Adrenal gland (tissue), 12 donors: ENCODE measurements around the gene ART1. TPM values are rescaled to one million over a fixed set of nuclear protein-coding genes. Genes with fewer than 3 reads are reported as not detected.
"Not testable (repeated sequence)": the region's sequence is repeated elsewhere in the genome, so short reads cannot be mapped to it uniquely, and the experiment has no call there.

ENCODE experiments used
- DNase-seq, 7 donors: peaks; one replicate each; pipeline ENCODE4 v3.0.0-alpha.2; 2019 to 2020
- H3K27ac ChIP-seq, 5 donors: fragments of 200-600 bp; sonication (generic) in 4 of 5; 1 replicate in 3 of 5; 2 replicates in 2 of 5; pipeline versions ENCODE4 v1.5.1 to v1.8.0; 2016 to 2020; ENCODE audit warnings: mild to moderate bottlenecking in 1 of 5
- H3K27me3 ChIP-seq: fragments of 200-600 bp; 2 replicates; pipeline ENCODE4 v1.8.0; 2021
- H3K36me3 ChIP-seq, 2 donors: fragments of 200-600 bp; replicated peaks in 1 of 2; 1 replicate in 1 of 2; 2 replicates in 1 of 2; pipeline versions ENCODE4 v1.5.1 to v1.8.0; 2018 to 2022
- H3K4me1 ChIP-seq, 2 donors: fragments of 200-600 bp; replicated peaks in 1 of 2; 1 replicate in 1 of 2; 2 replicates in 1 of 2; pipeline versions ENCODE4 v1.5.1 to v1.8.0; 2018 to 2021
- H3K4me3 ChIP-seq, 4 donors: fragments of 200-600 bp; sonication (generic) in 3 of 4; one replicate each; pipeline ENCODE4 v1.5.1; 2016 to 2018
- H3K9me3 ChIP-seq, 3 donors: fragments of 200-600 bp; sonication (generic) in 1 of 3; replicated peaks in 1 of 3; 1 replicate in 2 of 3; 2 replicates in 1 of 3; pipeline versions ENCODE4 v1.5.1 to v1.8.0; 2016 to 2021
- CTCF ChIP-seq, 6 experiments: fragments of 450-650 bp in 4 of 6; fragments of 200-600 bp in 2 of 6; sonication (generic) in 1 of 6; IDR thresholded peaks; 1 replicate in 5 of 6; 2 replicates in 1 of 6; pipeline versions ENCODE4 v1.5.1 to v1.8.0; 2016 to 2021; ENCODE audit warnings: antibody characterized with exemption in 6 of 6, mild to moderate bottlenecking in 2 of 6, moderate library complexity in 1 of 6
- POLR2A ChIP-seq, 2 donors: fragments of 450-650 bp; IDR thresholded peaks; one replicate each; pipeline ENCODE4 v1.6.1; 2017; ENCODE audit warnings: antibody characterized with exemption in 2 of 2, mild to moderate bottlenecking in 2 of 2, moderate library complexity in 1 of 2
- WGBS, 4 donors: extraction: QIAGEN DNeasy Blood & Tissue Kit in 2 of 4; methylation state at CpG; one replicate each; pipeline versions ENCODE4 v1.1.5 to v1.1.7; 2013 to 2017; 5-methylcytosine and 5-hydroxymethylcytosine counted together
- intact Hi-C, 2 donors: fragments of 100-400 bp; cut with DNase I; formaldehyde crosslinking; loops; one replicate each; pipeline versions ENCODE4 v1.14.1 to v1.15.0; 2022 to 2023
- polyA plus RNA-seq, 3 donors: library from polyadenylated mRNA; stranded (reverse); fragments of 200-250 nt in 2 of 3; fragments of 350-450 nt in 1 of 3; fragmentation: Illumina TruSeq in 1 of 3; extraction: RNeasy Lipid Tissue Mini Kit (QIAGEN cat#74804) in 1 of 3; gene quantifications; one replicate each; pipeline ENCODE4 v1.2.3, GENCODE V29; 2013 to 2014
- total RNA-seq, 9 donors: library from RNA; depleted of rRNA in 4 of 9; stranded (reverse); fragments of >200 nt in 4 of 9; fragments of 120-200 nt in 1 of 9; fragmentation: NEBNext Ultra II Directional in 1 of 9; extraction: Animal tissue kit (Norgen Biotek cat#: 25700) in 1 of 9; gene quantifications; one replicate each; pipeline versions ENCODE4 v1.1.0 to v1.2.4, GENCODE V29; 2013 to 2023
- donor health status: healthy with polysubstance abuse.
- donor health status: Bipolar disorder and iron deficiency.
- donor health status: DM: yes; HTN: yes; CAD: no.
- donor health status: DM: no; HTN: no; CAD: no.
- donor health status: DM: no; HTN: no; CAD: no.
- donor health status: DM: yes; HTN: yes; CAD: no.

ART1 gene
- total and polyA plus RNA-seq, 12 donors, result 0.46 to 5.2 (median 0.53) TPM; not detected in 8

DNA sequence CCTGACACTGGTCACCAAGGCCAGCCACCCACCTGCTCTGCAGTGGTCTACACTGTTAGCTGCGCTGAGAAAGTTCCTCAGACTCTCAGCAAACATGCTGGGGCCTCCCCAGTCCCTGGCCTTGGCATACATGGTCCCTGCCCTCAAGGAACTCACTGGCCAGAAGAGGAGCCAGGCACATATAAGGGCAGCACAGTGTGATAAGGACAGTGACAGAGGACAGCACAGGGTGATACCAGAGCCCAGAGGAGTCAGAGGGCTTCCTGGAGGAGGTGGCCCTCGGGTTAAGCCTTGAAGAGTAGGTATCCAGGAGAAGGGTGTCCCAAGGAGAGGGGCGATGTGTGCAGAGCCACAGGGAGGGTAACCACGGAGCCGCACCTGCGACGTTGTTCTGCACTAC, 624 bp downstream of the ART1 start:
- no peaks in the 10 kb centered on the region for H3K36me3 ChIP-seq
- intact Hi-C loops, result no loop called here
- no peak for DNase-seq
- H3K4me1 ChIP-seq, result peaks cover 11 to 14% of the 10 kb centered on the region in 2 donors
- H3K4me3 ChIP-seq, result no peak overlapping the region
- 82 to 92% (median 86%) methylated on average over 7 of the region's 7 CpGs for WGBS, 4 donors
- TF ChIP-seq POLR2A (IDR thresholded peaks at IDR 0.05), result no peak
- TF ChIP-seq CTCF (IDR thresholded peaks at IDR 0.05), result no peak
- H3K9me3 ChIP-seq, result no peaks in the 10 kb centered on the region
- no peaks in the 10 kb centered on the region for H3K27me3 ChIP-seq
- no peak overlapping the region for H3K27ac ChIP-seq

DNA sequence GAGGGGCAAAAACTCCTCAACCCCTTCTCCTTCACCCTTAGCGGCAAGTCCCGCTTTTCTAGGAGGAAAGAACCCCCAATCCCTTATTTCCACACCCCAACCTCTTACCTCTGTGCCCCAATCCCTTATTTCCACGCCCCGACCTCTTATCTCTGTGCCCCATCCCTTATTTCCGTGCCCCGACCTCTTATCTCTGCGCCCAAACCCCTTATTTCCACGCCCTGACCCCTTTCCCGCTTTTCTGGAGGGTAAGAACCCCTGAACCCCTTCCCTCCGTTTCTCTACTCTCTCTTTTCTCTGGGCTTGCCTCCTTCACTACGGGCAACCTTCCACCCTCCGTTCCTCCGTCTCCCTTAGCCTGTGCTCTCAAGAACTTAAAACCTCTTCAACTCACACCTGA, 3.9 kb downstream of the ART1 start:
- H3K27ac ChIP-seq, intact Hi-C loops, H3K9me3 ChIP-seq, H3K36me3 ChIP-seq, H3K4me1 ChIP-seq, H3K27me3 ChIP-seq, DNase-seq, H3K4me3 ChIP-seq: not testable (repeated sequence)
- WGBS, 4 donors, result 70 to 84% (median 78%) methylated on average over 13 of the region's 13 CpGs

GRCh38 chr11:3649374-3649773, 4.4 kb downstream of the ART1 start:
- H3K9me3 ChIP-seq, DNase-seq, H3K27ac ChIP-seq, H3K27me3 ChIP-seq, H3K4me1 ChIP-seq, intact Hi-C loops, H3K36me3 ChIP-seq, H3K4me3 ChIP-seq: not testable (repeated sequence)
- WGBS, 4 donors, result 36 to 50% (median 45%) methylated on average over 9 of the region's 9 CpGs

DNA sequence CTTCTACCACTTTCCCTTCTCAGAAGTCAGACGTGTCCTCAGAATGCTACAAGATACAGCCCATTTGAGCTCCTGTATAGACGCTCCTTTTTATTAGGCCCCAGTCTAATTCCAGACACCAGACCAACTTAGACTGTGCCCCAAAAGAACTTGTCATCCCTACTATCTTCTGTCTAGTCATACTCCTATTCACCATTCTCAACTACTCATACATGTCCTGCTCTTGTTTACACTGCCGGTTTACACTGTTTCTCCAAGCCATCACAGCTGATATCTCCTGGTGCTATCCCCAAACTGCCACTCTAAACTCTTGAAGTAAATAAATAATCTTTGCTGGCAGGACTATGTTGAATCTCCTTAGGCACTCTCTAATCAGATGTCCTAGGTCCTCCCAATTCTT, 7.6 kb downstream of the ART1 start:
- H3K4me1 ChIP-seq, DNase-seq, H3K4me3 ChIP-seq, intact Hi-C loops, H3K27me3 ChIP-seq, H3K27ac ChIP-seq, H3K9me3 ChIP-seq, H3K36me3 ChIP-seq: not testable (repeated sequence)
- WGBS, 4 donors, result 48 to 95% (median 88%) methylated on average over 2 to 3 of the region's 3 CpGs

GRCh38 chr11:3655547-3655946, 10.6 kb downstream of the ART1 start:
- no peak overlapping the region for H3K27ac ChIP-seq
- 77 to 89% (median 84%) methylated on average over 2 to 3 of the region's 3 CpGs for WGBS, 4 donors

GRCh38 chr11:3657331-3657730, 12.4 kb downstream of the ART1 start:
- H3K36me3 ChIP-seq, H3K27ac ChIP-seq, H3K9me3 ChIP-seq, DNase-seq, H3K27me3 ChIP-seq, H3K4me3 ChIP-seq, H3K4me1 ChIP-seq, intact Hi-C loops: not testable (repeated sequence)
- 64 to 78% (median 70%) methylated on average over 5 of the region's 5 CpGs for WGBS, 4 donors

More at GRCh38 chr11:3655547-3655946, 10.6 kb downstream of the ART1 start:
- intact Hi-C loops, result no loop called here
- no peaks in the 10 kb centered on the region for H3K4me1 ChIP-seq
- no peaks in the 10 kb centered on the region for H3K27me3 ChIP-seq
- no peak for DNase-seq
- TF ChIP-seq POLR2A (IDR thresholded peaks at IDR 0.05) (no peak), CTCF (IDR thresholded peaks at IDR 0.05) (no peak)
- H3K36me3 ChIP-seq, result no peaks in the 10 kb centered on the region
- no peak overlapping the region for H3K4me3 ChIP-seq
- H3K9me3 ChIP-seq, result no peaks in the 10 kb centered on the region
